KMS-11 (cell line): ENCODE data around the gene FSIP1.

Source experiments
- H2AFZ ChIP-seq: fragments of 200-600 bp; sonication (generic); 2 replicates; pipeline ENCODE4 v1.6.1; 2016; ENCODE audit warnings: antibody characterized with exemption, mixed run types, low read depth
- H3K27ac ChIP-seq: fragments of 200-600 bp; sonication (generic); 2 replicates; pipeline ENCODE4 v1.6.1; 2016; ENCODE audit warnings: mild to moderate bottlenecking, mixed run types
- H3K27me3 ChIP-seq: fragments of 200-600 bp; sonication (generic); 2 replicates; pipeline ENCODE4 v1.6.1; 2017; ENCODE audit warnings: mild to moderate bottlenecking, low read depth, mixed run types, moderate library complexity; ENCODE audit not compliant: insufficient read depth
- H3K36me3 ChIP-seq: fragments of 200-600 bp; sonication (generic); 2 replicates; pipeline ENCODE4 v1.6.1; 2017; ENCODE audit warnings: mild to moderate bottlenecking, mixed run types; ENCODE audit not compliant: insufficient read depth
- H3K4me1 ChIP-seq: fragments of 200-600 bp; sonication (generic); 2 replicates; pipeline ENCODE4 v1.6.1; 2016; ENCODE audit warnings: mild to moderate bottlenecking, low read depth, mixed run types; ENCODE audit not compliant: poor library complexity, severe bottlenecking
- H3K4me2 ChIP-seq: fragments of 200-600 bp; sonication (generic); 2 replicates; pipeline ENCODE4 v1.7.0; 2016; ENCODE audit warnings: mild to moderate bottlenecking, mixed run types
- H3K4me3 ChIP-seq: fragments of 200-600 bp; sonication (generic); IDR thresholded peaks from 2 replicates; pipeline ENCODE4 v1.6.1; 2017; ENCODE audit warnings: low read depth, low read length, mixed read lengths; ENCODE audit not compliant: insufficient read depth
- H3K79me2 ChIP-seq: fragments of 200-600 bp; sonication (generic); 2 replicates; pipeline ENCODE4 v1.6.1; 2016; ENCODE audit warnings: low read depth, mixed run types; ENCODE audit not compliant: insufficient read depth
- H3K9ac ChIP-seq: fragments of 200-600 bp; sonication (generic); 2 replicates; pipeline ENCODE4 v1.6.1; 2016; ENCODE audit warnings: mild to moderate bottlenecking, mixed run types
- H4K20me1 ChIP-seq: fragments of 200-600 bp; sonication (generic); 2 replicates; pipeline ENCODE4 v1.6.1; 2016; ENCODE audit warnings: mild to moderate bottlenecking, mixed run types; ENCODE audit not compliant: insufficient read depth
- TF ChIP-seq, protein P1 (sequence below): fragments of 200-600 bp; sonication (generic); conservative IDR thresholded peaks from 2 replicates; pipeline ENCODE4 v1.6.1; 2017; ENCODE audit warnings: low read depth, mild to moderate bottlenecking, antibody characterized with exemption, low read length, moderate library complexity, mixed read lengths

Gene FSIP1

DNA sequence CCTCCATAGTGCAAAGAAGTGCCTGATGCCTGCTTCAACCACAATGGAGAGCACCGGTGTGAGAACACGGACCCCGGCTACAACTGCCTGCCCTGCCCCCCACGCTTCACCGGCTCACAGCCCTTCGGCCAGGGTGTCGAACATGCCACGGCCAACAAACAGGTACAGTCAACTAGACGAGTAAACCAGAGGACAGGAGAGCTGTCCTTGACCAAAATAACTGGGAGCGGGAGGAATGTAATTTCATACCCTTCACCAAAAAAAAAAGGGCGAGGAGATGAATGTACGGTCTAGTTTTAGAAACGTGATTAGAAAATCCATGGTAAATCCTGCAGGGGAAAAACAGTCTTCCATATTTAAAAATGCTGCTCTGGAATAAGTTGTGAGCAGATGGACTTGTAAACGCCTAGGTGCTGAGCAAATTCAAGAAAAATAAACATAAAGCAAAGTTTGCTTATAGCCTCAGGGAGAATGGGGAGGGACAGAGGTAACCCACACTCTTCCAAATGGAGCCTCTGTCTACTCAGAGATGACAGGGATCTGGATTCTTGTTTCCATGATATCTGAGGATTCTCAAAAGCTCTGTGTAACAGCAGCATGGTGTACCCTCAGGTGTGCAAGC is 193.3 kb downstream of the FSIP1 start:
- Histone ChIP-seq H3K4me1 (no peaks in the 10 kb centered on the region), H3K9ac (no peak overlapping the region), H3K4me2 (no peak overlapping the region), H3K79me2 (no peaks in the 10 kb centered on the region), H3K27me3 (no peaks in the 10 kb centered on the region), H4K20me1 (no peaks in the 10 kb centered on the region), H3K27ac (no peak overlapping the region), H3K36me3 (no peaks in the 10 kb centered on the region), H2AFZ (no peak overlapping the region), H3K4me3 (no peak overlapping the region)
- TF ChIP-seq, protein P1, sequence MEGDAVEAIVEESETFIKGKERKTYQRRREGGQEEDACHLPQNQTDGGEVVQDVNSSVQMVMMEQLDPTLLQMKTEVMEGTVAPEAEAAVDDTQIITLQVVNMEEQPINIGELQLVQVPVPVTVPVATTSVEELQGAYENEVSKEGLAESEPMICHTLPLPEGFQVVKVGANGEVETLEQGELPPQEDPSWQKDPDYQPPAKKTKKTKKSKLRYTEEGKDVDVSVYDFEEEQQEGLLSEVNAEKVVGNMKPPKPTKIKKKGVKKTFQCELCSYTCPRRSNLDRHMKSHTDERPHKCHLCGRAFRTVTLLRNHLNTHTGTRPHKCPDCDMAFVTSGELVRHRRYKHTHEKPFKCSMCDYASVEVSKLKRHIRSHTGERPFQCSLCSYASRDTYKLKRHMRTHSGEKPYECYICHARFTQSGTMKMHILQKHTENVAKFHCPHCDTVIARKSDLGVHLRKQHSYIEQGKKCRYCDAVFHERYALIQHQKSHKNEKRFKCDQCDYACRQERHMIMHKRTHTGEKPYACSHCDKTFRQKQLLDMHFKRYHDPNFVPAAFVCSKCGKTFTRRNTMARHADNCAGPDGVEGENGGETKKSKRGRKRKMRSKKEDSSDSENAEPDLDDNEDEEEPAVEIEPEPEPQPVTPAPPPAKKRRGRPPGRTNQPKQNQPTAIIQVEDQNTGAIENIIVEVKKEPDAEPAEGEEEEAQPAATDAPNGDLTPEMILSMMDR: no peak

DNA sequence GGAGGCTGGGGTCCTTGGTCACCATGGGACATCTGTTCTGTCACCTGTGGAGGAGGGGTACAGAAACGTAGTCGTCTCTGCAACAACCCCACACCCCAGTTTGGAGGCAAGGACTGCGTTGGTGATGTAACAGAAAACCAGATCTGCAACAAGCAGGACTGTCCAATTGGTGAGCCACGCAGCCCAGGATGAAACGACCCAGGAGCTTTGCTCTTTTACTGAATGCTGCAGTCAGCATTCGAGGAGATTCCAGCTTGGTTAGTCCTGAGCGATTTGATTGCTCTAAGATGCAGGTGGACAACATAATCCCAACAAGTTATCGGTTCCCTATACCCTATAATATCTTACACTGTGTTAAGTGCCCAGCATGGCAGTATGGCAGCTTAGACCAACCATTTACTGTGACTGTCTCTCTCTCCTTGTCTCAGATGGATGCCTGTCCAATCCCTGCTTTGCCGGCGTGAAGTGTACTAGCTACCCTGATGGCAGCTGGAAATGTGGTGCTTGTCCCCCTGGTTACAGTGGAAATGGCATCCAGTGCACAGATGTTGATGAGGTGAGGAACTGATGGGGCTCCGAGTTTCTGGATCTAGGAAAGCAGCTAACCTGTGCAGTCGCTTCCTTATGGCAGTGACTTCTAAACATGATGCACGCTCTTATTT is 194.0 kb downstream of the FSIP1 start:
- Histone ChIP-seq H3K79me2 (no peaks in the 10 kb centered on the region), H3K27me3 (no peaks in the 10 kb centered on the region), H3K27ac (no peak overlapping the region), H3K4me2 (no peak overlapping the region), H3K36me3 (no peaks in the 10 kb centered on the region), H3K9ac (no peak overlapping the region), H3K4me3 (no peak overlapping the region), H3K4me1 (no peaks in the 10 kb centered on the region), H2AFZ (no peak overlapping the region), H4K20me1 (no peaks in the 10 kb centered on the region)
- TF ChIP-seq, protein P1: no peak

DNA sequence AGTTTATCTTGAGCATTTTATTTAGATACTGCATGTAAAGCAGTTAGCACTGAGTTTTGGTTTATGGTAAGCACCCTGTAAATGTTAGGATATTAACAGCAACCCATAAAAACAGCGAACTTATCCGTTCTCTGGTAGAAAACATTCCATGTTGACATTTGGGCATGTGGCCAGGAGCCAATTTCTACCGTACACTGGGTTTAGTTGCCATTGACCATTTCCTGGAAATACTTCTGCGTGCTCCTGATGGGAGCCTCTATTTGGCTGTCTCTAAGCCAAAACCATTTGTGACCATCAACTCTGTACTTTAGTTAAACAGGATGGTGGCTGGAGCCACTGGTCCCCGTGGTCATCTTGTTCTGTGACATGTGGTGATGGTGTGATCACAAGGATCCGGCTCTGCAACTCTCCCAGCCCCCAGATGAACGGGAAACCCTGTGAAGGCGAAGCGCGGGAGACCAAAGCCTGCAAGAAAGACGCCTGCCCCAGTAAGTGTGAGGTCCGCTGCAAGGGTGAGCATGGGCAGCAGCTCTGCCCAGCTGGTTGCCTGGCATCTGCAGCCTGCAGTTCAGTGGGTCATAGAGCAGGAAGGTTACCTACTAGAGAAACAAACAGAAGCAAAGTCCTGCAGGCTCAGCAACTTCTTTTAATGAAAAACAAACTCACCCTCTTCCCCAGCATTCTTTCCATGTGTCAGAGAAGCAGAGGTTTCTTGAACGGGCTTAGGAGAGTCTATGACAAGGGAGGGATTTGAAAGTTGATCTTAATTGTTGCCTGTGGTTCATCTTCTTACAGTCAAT is 194.7 kb downstream of the FSIP1 start:
- Histone ChIP-seq H3K4me3 (no peak overlapping the region), H3K27me3 (no peaks in the 10 kb centered on the region), H3K4me2 (no peak overlapping the region), H3K27ac (no peak overlapping the region), H3K79me2 (no peaks in the 10 kb centered on the region), H4K20me1 (no peaks in the 10 kb centered on the region), H3K36me3 (no peaks in the 10 kb centered on the region), H3K4me1 (no peaks in the 10 kb centered on the region), H2AFZ (no peak overlapping the region), H3K9ac (no peak overlapping the region)
- TF ChIP-seq, protein P1: no peak

DNA sequence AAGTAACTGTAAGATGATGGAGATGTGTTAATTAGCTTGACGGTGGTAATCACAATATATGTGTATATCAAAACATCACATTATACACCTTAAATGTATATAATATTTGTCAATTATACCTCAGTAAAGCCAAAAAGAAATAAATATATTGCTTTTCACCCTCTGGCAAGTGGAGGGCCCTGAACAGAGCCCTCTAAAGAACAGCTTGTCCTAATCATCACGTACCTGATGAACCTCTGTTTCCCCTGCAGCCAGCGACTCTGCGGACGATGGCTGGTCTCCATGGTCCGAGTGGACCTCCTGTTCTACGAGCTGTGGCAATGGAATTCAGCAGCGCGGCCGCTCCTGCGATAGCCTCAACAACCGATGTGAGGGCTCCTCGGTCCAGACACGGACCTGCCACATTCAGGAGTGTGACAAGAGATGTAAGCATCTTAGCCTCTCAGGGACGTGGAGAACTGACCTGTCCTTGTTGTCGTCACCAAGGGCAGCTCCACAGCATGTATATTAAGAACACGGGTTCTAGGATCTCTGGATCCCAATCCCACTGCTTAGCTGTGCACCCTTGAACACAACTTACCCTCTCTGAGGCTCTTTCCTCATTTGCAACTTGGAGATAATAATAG is 195.4 kb downstream of the FSIP1 start:
- no peaks in the 10 kb centered on the region for H3K79me2 ChIP-seq
- H2AFZ ChIP-seq: no peak overlapping the region
- no peaks in the 10 kb centered on the region for H3K36me3 ChIP-seq
- TF ChIP-seq, protein P1: no peak
- no peak overlapping the region for H3K4me3 ChIP-seq
- H3K27ac ChIP-seq: no peak overlapping the region
- H3K9ac ChIP-seq: no peak overlapping the region
- no peaks in the 10 kb centered on the region for H4K20me1 ChIP-seq
- no peak overlapping the region for H3K4me2 ChIP-seq
- H3K27me3 ChIP-seq: no peaks in the 10 kb centered on the region
- no peaks in the 10 kb centered on the region for H3K4me1 ChIP-seq
